Measurements from ENCODE around the gene PLCD4. TPM values are rescaled to one million over a fixed set of nuclear protein-coding genes. Genes with fewer than 3 reads are reported as not detected.

Gene PLCD4
- polyA plus RNA-seq, 1 donor from 2014 or later, result 4.9 TPM

DNA sequence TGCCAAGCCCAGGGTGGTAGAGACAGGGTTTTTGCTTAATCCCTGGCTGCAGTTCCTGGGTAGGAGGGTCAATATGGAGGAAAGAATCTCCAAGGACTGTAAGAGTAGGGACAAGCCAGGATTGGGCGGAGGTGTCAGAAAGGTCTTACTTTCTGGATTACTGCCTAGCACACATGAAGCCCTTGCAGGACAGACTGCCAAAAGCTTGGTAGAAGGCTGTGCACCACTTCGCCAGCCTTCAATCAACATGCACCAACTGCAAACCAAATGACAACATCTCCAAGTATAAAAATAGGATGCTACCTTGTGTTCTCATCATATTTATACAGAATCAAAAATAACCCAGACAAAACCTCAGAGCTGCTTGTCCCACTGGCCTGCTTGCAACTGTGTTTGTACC is 48.1 kb downstream of the PLCD4 start:
- Histone ChIP-seq H3K9me2 (ENCODE audit: insufficient read depth, low read length) (no peaks in the 10 kb centered on the region), H3K79me2 (replicated peaks; ENCODE audit: insufficient read depth, low read length) (peaks cover 20% of the 10 kb centered on the region), H3K4me3 (ENCODE audit: low read length) (no peak overlapping the region), H3K9me3 (ENCODE audit: low read length) (no peaks in the 10 kb centered on the region), H3K27ac (ENCODE audit: low read length) (no peak overlapping the region), H3K36me3 (ENCODE audit: insufficient read depth, low read length) (no peaks in the 10 kb centered on the region), H3K27me3 (ENCODE audit: insufficient read depth, low read depth, low read length) (no peaks in the 10 kb centered on the region), H3F3A (ENCODE audit: insufficient read depth, low read length, poor library complexity, severe bottlenecking) (no peaks in the 10 kb centered on the region), H3K4me2 (ENCODE audit: low read length) (no peak overlapping the region), H3K9ac (ENCODE audit: low read length) (no peak overlapping the region), H2AFZ (ENCODE audit: low read depth, low read length) (no peak overlapping the region), H4K20me1 (ENCODE audit: insufficient read depth) (no peaks in the 10 kb centered on the region)
- no peak for TF ChIP-seq EP300 (conservative IDR thresholded peaks at IDR 0.05; ENCODE audit: poor library complexity, severe bottlenecking)
- TF ChIP-seq SMC3 (conservative IDR thresholded peaks at IDR 0.05; ENCODE audit: poor library complexity), result no peak
- no peak for TF ChIP-seq EZH2 (IDR thresholded peaks at IDR 0.05; ENCODE audit: borderline replicate concordance, insufficient read depth, low read length, poor library complexity, severe bottlenecking)
- TF ChIP-seq, protein P1, sequence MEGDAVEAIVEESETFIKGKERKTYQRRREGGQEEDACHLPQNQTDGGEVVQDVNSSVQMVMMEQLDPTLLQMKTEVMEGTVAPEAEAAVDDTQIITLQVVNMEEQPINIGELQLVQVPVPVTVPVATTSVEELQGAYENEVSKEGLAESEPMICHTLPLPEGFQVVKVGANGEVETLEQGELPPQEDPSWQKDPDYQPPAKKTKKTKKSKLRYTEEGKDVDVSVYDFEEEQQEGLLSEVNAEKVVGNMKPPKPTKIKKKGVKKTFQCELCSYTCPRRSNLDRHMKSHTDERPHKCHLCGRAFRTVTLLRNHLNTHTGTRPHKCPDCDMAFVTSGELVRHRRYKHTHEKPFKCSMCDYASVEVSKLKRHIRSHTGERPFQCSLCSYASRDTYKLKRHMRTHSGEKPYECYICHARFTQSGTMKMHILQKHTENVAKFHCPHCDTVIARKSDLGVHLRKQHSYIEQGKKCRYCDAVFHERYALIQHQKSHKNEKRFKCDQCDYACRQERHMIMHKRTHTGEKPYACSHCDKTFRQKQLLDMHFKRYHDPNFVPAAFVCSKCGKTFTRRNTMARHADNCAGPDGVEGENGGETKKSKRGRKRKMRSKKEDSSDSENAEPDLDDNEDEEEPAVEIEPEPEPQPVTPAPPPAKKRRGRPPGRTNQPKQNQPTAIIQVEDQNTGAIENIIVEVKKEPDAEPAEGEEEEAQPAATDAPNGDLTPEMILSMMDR (IDR thresholded peaks at IDR 0.05; ENCODE audit: poor library complexity, severe bottlenecking), result no peak
- TF ChIP-seq TAF1 (IDR thresholded peaks at IDR 0.05; ENCODE audit: low read depth), result no peak
- no peak for TF ChIP-seq RAD21 (conservative IDR thresholded peaks at IDR 0.05)
- TF ChIP-seq MXI1 (conservative IDR thresholded peaks at IDR 0.05; ENCODE audit: poor library complexity, severe bottlenecking), result no peak
- no peak for TF ChIP-seq REST (IDR thresholded peaks at IDR 0.05; ENCODE audit: borderline replicate concordance)
- no peak for TF ChIP-seq POLR2AphosphoS5 (IDR thresholded peaks at IDR 0.05)

DNA sequence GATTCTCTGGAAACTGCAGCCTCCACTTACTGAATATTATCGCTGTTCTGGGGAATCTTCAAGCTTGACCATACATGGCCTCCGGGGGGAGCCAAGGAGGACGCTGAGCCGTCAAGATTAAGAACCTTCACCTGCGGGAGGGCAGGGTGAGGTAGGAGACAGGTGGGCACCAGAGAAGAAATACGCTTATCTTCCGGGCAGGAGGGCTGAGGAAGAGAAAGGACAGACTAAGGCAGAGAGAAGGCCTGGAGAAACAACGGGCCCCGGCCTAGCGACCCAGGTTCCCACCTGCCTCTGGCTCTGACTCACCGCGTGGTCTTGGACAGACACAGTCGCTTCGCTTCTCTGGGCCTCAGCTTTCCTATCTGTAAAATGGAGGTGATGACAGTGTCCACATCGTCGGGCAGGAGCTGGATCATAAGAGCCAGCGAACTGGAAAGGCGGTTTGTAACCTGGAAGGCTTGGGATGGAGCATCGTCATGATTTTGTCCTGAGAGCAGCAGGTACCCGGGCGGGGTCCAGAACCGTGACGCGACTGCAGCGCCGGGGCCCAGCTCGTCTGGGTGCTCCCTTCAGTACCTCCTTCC is 51.1 kb downstream of the PLCD4 start:
- TF ChIP-seq EP300 (conservative IDR thresholded peaks at IDR 0.05; ENCODE audit: poor library complexity, severe bottlenecking), result no peak
- TF ChIP-seq SMC3 (conservative IDR thresholded peaks at IDR 0.05; ENCODE audit: poor library complexity), result peak; percentile 30
- TF ChIP-seq REST (IDR thresholded peaks at IDR 0.05; ENCODE audit: borderline replicate concordance), result no peak
- TF ChIP-seq, protein P1 (IDR thresholded peaks at IDR 0.05; ENCODE audit: poor library complexity, severe bottlenecking), result peak; percentile 54
- TF ChIP-seq POLR2AphosphoS5 (IDR thresholded peaks at IDR 0.05), result no peak
- no peak for TF ChIP-seq RAD21 (conservative IDR thresholded peaks at IDR 0.05)
- TF ChIP-seq MXI1 (conservative IDR thresholded peaks at IDR 0.05; ENCODE audit: poor library complexity, severe bottlenecking), result no peak
- TF ChIP-seq EZH2 (IDR thresholded peaks at IDR 0.05; ENCODE audit: borderline replicate concordance, insufficient read depth, low read length, poor library complexity, severe bottlenecking), result no peak
- TF ChIP-seq TAF1 (IDR thresholded peaks at IDR 0.05; ENCODE audit: low read depth), result no peak
- H4K20me1 ChIP-seq (ENCODE audit: insufficient read depth), result no peaks in the 10 kb centered on the region
- H2AFZ ChIP-seq (ENCODE audit: low read depth, low read length), result peak overlapping the region; percentile 95
- peak overlapping the region; percentile 78 for H3K4me2 ChIP-seq (ENCODE audit: low read length)
- H3K9me3 ChIP-seq (ENCODE audit: low read length), result no peaks in the 10 kb centered on the region
- no peaks in the 10 kb centered on the region for H3K9me2 ChIP-seq (ENCODE audit: insufficient read depth, low read length)
- no peaks in the 10 kb centered on the region for H3K36me3 ChIP-seq (ENCODE audit: insufficient read depth, low read length)
- H3F3A ChIP-seq (ENCODE audit: insufficient read depth, low read length, poor library complexity, severe bottlenecking), result no peaks in the 10 kb centered on the region
- H3K9ac ChIP-seq (ENCODE audit: low read length), result peak overlapping the region; percentile 83
- H3K4me3 ChIP-seq (ENCODE audit: low read length), result peak overlapping the region; percentile 93
- peaks cover 20% of the 10 kb centered on the region for H3K79me2 ChIP-seq (replicated peaks; ENCODE audit: insufficient read depth, low read length)
- peak overlapping the region; percentile 74 for H3K27ac ChIP-seq (ENCODE audit: low read length)
- H3K27me3 ChIP-seq (ENCODE audit: insufficient read depth, low read depth, low read length), result no peaks in the 10 kb centered on the region

Data from neural cell (in vitro differentiated cells).